ENCODE data around the gene TOMM34. TPM values are rescaled to one million over a fixed set of nuclear protein-coding genes. Genes with fewer than 3 reads are reported as not detected.

Gene TOMM34
- total RNA-seq, 1 donor from 2014 or later = 62.3 TPM

DNA sequence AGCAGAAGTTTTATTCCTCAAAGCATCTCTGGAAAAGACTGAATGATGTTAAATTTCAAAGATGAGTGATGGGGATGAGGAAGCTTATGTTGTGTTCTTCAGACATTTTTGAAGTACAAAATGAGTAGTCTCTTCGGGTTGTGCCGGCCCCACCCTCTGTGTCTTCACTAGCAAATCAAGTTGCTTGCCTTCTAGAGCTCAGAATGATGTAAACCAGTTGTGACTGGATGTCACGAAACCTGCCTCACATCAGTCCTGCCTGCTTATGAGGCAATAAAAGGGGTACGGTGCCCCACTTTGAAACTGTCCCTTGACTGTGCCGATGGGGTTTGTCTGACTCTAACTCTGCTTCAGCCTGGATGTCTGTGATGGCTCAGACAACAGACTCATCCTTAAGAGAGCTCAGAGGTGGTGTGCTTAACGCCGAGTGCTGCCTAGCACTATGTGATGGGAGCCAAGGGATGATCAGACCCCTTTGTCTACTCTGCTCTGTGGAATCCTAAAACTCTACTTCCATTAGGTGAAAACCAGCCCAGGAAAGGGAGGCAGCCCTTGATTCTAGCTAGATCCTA is 19.0 kb downstream of the TOMM34 start:
- TF ChIP-seq, protein P1, sequence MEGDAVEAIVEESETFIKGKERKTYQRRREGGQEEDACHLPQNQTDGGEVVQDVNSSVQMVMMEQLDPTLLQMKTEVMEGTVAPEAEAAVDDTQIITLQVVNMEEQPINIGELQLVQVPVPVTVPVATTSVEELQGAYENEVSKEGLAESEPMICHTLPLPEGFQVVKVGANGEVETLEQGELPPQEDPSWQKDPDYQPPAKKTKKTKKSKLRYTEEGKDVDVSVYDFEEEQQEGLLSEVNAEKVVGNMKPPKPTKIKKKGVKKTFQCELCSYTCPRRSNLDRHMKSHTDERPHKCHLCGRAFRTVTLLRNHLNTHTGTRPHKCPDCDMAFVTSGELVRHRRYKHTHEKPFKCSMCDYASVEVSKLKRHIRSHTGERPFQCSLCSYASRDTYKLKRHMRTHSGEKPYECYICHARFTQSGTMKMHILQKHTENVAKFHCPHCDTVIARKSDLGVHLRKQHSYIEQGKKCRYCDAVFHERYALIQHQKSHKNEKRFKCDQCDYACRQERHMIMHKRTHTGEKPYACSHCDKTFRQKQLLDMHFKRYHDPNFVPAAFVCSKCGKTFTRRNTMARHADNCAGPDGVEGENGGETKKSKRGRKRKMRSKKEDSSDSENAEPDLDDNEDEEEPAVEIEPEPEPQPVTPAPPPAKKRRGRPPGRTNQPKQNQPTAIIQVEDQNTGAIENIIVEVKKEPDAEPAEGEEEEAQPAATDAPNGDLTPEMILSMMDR (IDR thresholded peaks at IDR 0.05; ENCODE audit: insufficient read depth, low read length, poor library complexity, severe bottlenecking) = no peak
- Histone ChIP-seq H3K4me3 (ENCODE audit: low read depth, low read length) (no peak overlapping the region), H3K27me3 (ENCODE audit: control insufficient read depth, insufficient read depth, low read length) (no peaks in the 10 kb centered on the region), H3K36me3 (ENCODE audit: control insufficient read depth, insufficient read depth, low read length) (peaks cover 3% of the 10 kb centered on the region)
- no peak for DNase-seq (ENCODE audit: low read depth)

DNA sequence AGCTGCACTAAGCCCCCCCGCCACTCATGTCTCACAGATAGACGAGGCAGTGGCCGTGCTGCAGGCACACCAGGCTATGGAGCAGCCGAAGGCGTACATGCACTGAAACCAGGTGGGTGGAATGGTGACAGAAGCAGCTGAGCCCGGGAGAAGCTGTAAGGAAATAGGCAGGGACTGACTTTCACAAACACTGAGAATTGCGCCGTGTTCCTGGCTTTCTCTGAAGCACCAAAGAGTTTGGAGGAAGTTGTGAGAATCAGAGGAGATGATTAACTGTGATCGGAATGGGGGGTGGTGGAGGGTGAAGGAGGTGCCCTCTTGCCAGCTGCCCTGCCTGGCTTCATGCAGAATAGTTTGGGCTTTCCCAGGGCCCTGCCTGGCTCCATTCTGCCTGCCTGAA is 21.6 kb downstream of the TOMM34 start:
- TF ChIP-seq, protein P1 (IDR thresholded peaks at IDR 0.05; ENCODE audit: insufficient read depth, low read length, poor library complexity, severe bottlenecking) = no peak
- DNase-seq (ENCODE audit: low read depth) = no peak
- Histone ChIP-seq H3K4me3 (ENCODE audit: low read depth, low read length) (no peak overlapping the region), H3K27me3 (ENCODE audit: control insufficient read depth, insufficient read depth, low read length) (no peaks in the 10 kb centered on the region), H3K36me3 (ENCODE audit: control insufficient read depth, insufficient read depth, low read length) (peaks cover 3% of the 10 kb centered on the region)

DNA sequence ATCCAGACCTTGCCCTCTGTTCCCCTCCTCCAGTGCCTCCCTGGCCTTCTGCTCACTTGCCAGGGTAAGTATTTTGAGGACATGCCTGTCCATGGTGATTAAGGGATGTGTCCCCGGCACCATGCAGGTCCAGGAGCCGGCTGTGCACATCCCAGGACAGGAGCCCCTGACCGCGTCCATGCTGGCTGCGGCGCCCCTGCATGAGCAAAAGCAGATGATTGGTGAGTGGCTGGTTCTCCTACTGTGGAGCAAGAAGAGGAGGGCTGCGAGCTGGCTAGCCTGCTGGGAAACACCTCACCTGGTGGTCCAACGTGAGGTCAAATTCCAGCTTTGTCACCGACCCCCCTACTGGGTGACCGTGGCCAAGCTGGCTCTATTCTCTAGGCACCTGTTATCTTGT is 23.7 kb downstream of the TOMM34 start:
- TF ChIP-seq, protein P1 (IDR thresholded peaks at IDR 0.05; ENCODE audit: insufficient read depth, low read length, poor library complexity, severe bottlenecking) = no peak
- H3K27me3 ChIP-seq (ENCODE audit: control insufficient read depth, insufficient read depth, low read length) = no peaks in the 10 kb centered on the region
- H3K4me3 ChIP-seq (ENCODE audit: low read depth, low read length) = no peak overlapping the region
- no peaks in the 10 kb centered on the region for H3K36me3 ChIP-seq (ENCODE audit: control insufficient read depth, insufficient read depth, low read length)
- no peak for DNase-seq (ENCODE audit: low read depth)

DNA sequence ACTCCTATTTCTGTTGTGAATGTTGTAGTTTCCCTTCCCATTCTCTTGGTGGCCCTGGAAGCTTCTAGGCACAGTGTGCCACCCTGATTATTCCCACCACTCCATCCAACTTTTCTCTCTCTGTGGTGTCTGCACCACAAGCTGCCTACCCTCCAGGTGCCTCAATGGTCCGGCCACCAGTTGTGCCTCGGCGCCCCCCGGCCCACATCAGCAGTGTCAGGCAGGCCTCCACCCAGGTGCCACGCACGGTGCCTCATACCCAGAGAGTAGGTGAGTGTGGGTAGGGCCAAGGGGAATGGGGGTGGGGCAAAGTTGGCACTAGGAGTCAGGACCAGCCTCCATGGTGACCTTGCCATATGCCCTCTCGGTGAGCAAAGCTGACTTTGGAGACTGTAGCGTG is 27.3 kb downstream of the TOMM34 start:
- H3K27me3 ChIP-seq (ENCODE audit: control insufficient read depth, insufficient read depth, low read length) = no peaks in the 10 kb centered on the region
- no peak overlapping the region for H3K4me3 ChIP-seq (ENCODE audit: low read depth, low read length)
- H3K36me3 ChIP-seq (ENCODE audit: control insufficient read depth, insufficient read depth, low read length) = no peaks in the 10 kb centered on the region
- no peak for DNase-seq (ENCODE audit: low read depth)
- TF ChIP-seq, protein P1 (IDR thresholded peaks at IDR 0.05; ENCODE audit: insufficient read depth, low read length, poor library complexity, severe bottlenecking) = no peak

DNA sequence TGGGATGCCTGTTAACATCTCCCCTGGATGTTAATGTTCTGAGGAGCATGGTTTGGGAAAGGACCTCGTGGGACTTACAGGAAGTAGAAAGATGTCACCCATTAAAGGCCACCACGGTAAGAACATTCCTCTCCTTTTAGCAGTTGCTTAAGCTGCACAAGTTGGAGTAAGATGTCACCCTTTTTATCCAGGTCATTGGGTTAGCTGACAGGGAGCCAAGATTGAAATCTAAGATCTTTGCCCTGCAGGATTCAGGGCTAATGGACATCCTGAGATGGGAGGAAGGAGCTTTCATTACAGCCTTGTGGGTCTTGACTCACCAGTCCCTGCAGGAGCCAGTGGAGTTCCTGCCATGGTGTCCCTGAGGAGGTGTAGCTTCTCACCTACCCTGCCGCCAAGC is 28.3 kb downstream of the TOMM34 start:
- Histone ChIP-seq H3K36me3 (ENCODE audit: control insufficient read depth, insufficient read depth, low read length) (no peaks in the 10 kb centered on the region), H3K4me3 (ENCODE audit: low read depth, low read length) (no peak overlapping the region)

More for the DNA sequence above, 28.3 kb downstream of the TOMM34 start:
- no peaks in the 10 kb centered on the region for H3K27me3 ChIP-seq (ENCODE audit: control insufficient read depth, insufficient read depth, low read length)
- no peak for DNase-seq (ENCODE audit: low read depth)
- TF ChIP-seq, protein P1 (IDR thresholded peaks at IDR 0.05; ENCODE audit: insufficient read depth, low read length, poor library complexity, severe bottlenecking) = no peak
